Prostate gland (tissue), 2 donors: ENCODE results near the gene MRPS10. TPM values are rescaled to one million over a fixed set of nuclear protein-coding genes. Genes with fewer than 3 reads are reported as not detected.

ENCODE experiments used
- DNase-seq: peaks from one replicate; pipeline ENCODE4 v3.0.0-alpha.2; 2019; ENCODE audit warnings: low spot score
- H3K27ac ChIP-seq, 2 donors: fragments of 200-600 bp; sonication (generic); 2 replicates each; pipeline ENCODE4 v1.5.1; 2017 to 2019
- H3K27me3 ChIP-seq: fragments of 200-600 bp; sonication (generic); replicated peaks from 2 replicates; pipeline ENCODE4 v1.5.1; 2019; ENCODE audit not compliant: insufficient read depth
- H3K36me3 ChIP-seq, 2 donors: fragments of 200-600 bp; sonication (generic); 1 replicate in 1 of 2; 2 replicates in 1 of 2; pipeline versions ENCODE4 v1.5.1 to v1.8.1; 2017 to 2019
- H3K4me1 ChIP-seq: fragments of 200-600 bp; sonication (generic); replicated peaks from 2 replicates; pipeline ENCODE4 v1.5.1; 2019
- H3K4me3 ChIP-seq, 2 donors: fragments of 200-600 bp; sonication (generic); 2 replicates each; pipeline ENCODE4 v1.5.1; 2017 to 2019
- H3K9me3 ChIP-seq: fragments of 200-600 bp; sonication (generic); 2 replicates; pipeline ENCODE4 v1.5.1; 2017
- POLR2A ChIP-seq: fragments of 450-650 bp; IDR thresholded peaks from one replicate; pipeline ENCODE4 v1.6.1; 2016; ENCODE audit warnings: antibody characterized with exemption, mild to moderate bottlenecking
- POLR2AphosphoS5 ChIP-seq: sonication (generic); formaldehyde crosslinking; IDR thresholded peaks from one replicate; pipeline ENCODE4 v1.6.1; 2017; ENCODE audit warnings: antibody characterized with exemption
- WGBS: methylation state at CpG from one replicate; pipeline ENCODE4 v1.1.5; 2018; 5-methylcytosine and 5-hydroxymethylcytosine counted together
- intact Hi-C: fragments of 100-400 bp; cut with DNase I; formaldehyde crosslinking; loops from one replicate; pipeline ENCODE4 v1.14.2; 2022
- total RNA-seq, 2 donors: library from RNA; depleted of rRNA; stranded (reverse); fragments of >200 nt; gene quantifications; one replicate each; pipeline ENCODE4 v1.1.0, GENCODE V29; 2016
- TF ChIP-seq, protein P1 (sequence below), 4 experiments: fragments of 200-600 bp in 2 of 4; fragments of 450-650 bp in 2 of 4; sonication (generic) in 2 of 4; IDR thresholded peaks; 1 replicate in 3 of 4; 2 replicates in 1 of 4; pipeline ENCODE4 v1.5.1; 2016 to 2019; ENCODE audit warnings: antibody characterized with exemption in 4 of 4, mild to moderate bottlenecking in 2 of 4, moderate library complexity in 2 of 4

The MRPS10 gene
- total RNA-seq, 2 donors from 2014 or later, result 27.5 to 31.8 TPM

DNA sequence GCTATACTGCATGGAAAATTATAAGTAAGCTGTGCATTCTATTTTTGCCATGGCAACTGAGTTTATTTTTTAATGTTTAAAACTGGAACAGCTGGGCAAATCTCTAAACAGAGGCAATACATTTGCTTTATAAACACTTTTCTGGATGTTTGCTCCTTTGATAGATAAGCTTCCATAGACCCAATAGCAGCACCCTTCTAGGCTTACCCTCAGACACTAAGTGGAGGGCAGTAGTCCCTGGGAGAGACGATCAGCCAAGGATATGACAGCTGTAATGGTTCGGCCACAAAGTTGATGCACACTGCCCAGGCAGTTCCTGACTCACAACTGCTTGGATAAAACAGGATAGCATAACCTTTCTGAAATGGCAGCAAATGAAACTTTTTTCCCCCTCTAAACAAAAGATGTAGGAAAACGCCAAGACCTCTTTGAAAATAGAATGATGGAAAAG, 8.5 kb upstream of the MRPS10 start:
- intact Hi-C loops, result loop anchor here (10.0 kb wide), 1 partner anchor 301 kb away; the partner anchor contains the start of genes BYSL and MED20
- Histone ChIP-seq H3K4me1 (no peaks in the 10 kb centered on the region), H3K9me3 (no peaks in the 10 kb centered on the region), H3K36me3 (no peaks in the 10 kb centered on the region), H3K4me3 (no peak overlapping the region), H3K27me3 (no peaks in the 10 kb centered on the region), H3K27ac (no peak overlapping the region)
- DNase-seq, result no peak
- TF ChIP-seq POLR2AphosphoS5, result no peak
- TF ChIP-seq, protein P1, sequence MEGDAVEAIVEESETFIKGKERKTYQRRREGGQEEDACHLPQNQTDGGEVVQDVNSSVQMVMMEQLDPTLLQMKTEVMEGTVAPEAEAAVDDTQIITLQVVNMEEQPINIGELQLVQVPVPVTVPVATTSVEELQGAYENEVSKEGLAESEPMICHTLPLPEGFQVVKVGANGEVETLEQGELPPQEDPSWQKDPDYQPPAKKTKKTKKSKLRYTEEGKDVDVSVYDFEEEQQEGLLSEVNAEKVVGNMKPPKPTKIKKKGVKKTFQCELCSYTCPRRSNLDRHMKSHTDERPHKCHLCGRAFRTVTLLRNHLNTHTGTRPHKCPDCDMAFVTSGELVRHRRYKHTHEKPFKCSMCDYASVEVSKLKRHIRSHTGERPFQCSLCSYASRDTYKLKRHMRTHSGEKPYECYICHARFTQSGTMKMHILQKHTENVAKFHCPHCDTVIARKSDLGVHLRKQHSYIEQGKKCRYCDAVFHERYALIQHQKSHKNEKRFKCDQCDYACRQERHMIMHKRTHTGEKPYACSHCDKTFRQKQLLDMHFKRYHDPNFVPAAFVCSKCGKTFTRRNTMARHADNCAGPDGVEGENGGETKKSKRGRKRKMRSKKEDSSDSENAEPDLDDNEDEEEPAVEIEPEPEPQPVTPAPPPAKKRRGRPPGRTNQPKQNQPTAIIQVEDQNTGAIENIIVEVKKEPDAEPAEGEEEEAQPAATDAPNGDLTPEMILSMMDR (IDR thresholded peaks at IDR 0.05), result no peak
- no peak for TF ChIP-seq POLR2A
- WGBS, result 38% methylated on average over 3 of the region's 3 CpGs

DNA sequence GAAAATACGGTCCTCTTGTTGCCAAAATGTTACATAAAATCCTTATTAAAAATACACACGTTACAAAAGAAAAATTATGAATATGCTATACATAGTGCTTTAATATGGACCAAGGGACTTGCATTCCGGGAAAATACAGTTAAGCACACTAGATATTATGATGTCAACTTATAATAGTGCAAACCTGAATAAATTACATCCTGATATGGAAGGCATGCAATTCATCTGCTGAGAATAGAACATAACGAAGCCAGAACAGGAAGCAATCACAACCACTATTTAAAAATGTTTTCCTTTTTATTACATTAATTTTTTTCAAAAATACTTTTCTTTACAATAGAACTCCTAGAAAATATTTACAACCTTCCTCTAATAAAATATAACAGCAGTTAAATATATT, 7.8 kb upstream of the MRPS10 start:
- no peak for DNase-seq
- no peaks in the 10 kb centered on the region for H3K4me1 ChIP-seq
- H3K27ac ChIP-seq, result no peak overlapping the region
- 62% methylated on average over 4 of the region's 4 CpGs for WGBS
- no peak overlapping the region for H3K4me3 ChIP-seq
- no peaks in the 10 kb centered on the region for H3K36me3 ChIP-seq
- intact Hi-C loops, result loop anchor here (10.0 kb wide), 1 partner anchor 301 kb away; the partner anchor contains the start of genes BYSL and MED20
- no peaks in the 10 kb centered on the region for H3K27me3 ChIP-seq
- TF ChIP-seq POLR2AphosphoS5, result no peak
- no peaks in the 10 kb centered on the region for H3K9me3 ChIP-seq

DNA sequence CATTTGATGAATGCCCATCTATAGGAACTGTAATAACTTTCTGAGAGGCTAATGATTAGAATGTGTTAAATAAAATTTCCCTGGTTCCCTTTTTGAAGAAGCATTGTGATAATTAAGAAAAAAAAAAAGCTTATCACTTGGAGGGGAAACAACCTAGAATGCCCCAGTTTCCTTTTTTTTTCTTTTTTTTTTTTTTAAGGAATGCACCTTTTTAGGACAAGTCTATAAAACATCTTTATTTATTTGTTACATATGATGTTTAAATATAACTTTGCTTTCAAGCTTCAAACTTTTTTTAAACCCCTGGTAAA, 7.3 kb upstream of the MRPS10 start:
- H3K4me3 ChIP-seq, result no peak overlapping the region
- no peaks in the 10 kb centered on the region for H3K36me3 ChIP-seq
- TF ChIP-seq POLR2AphosphoS5 (no peak), POLR2A (no peak)
- TF ChIP-seq, protein P1 (IDR thresholded peaks at IDR 0.05), result no peak
- intact Hi-C loops, result loop anchor here (10.0 kb wide), 1 partner anchor 300 kb away; the partner anchor contains the start of genes BYSL and MED20
- no peak overlapping the region for H3K27ac ChIP-seq
- H3K9me3 ChIP-seq, result no peaks in the 10 kb centered on the region
- no peak for DNase-seq
- H3K27me3 ChIP-seq, result no peaks in the 10 kb centered on the region
- H3K4me1 ChIP-seq, result no peaks in the 10 kb centered on the region

DNA sequence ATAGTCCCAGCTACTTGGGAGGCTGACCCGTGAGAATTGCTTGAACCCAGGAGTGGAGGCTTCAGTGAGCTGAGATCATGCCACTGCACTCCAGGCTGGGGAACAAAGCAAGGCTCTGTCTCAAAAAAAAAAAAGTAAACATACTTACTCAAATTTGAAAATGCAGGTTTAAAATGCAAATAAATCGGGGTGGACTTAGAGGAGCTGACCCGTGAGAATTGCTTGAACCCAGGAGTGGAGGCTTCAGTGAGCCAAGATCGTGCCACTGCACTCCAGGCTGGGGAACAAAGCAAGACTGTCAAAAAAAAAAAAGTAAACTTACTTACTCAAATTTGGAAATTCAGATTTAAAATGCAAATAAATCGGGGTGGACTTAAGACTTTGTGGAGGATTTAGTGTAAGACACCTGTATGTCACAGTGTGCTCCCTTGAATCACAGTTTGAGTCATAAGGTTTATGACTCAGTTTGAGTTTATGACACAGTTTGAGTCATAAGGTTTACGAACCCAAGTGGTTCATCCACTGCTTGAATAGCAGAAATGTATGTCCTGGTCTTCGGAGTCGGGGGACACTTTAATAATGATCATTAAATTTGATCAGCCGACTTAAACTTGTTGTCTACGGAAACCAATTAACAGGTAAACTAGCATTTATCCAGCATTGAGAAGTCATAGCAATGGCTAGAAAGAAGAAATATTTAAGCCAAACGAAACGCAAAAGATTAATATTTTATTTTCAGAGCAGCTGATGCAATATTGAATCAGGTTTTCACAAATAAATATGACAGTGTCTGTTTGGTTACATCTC, 6.8 kb upstream of the MRPS10 start:
- 67% methylated on average over 12 of the region's 12 CpGs for WGBS

DNA sequence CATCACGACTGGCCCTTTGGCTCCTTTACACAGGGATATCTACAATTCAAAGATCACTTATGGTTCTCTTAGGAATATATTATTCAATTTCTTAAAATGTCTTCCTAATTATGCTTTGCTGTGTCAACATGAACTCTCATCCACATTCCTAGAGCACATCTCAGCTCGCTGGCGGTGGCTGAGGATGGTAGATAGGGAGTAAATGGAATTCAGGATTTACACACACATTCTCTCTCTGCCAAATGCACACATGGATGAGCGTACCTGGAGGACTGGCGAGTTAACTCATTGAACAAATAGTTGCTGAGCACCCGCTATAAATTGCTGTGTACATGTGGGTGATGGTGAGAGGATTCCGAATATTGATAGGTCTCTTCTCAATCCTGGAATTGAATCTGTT, 4.8 kb upstream of the MRPS10 start:
- TF ChIP-seq POLR2A (no peak), POLR2AphosphoS5 (no peak)
- TF ChIP-seq, protein P1 (IDR thresholded peaks at IDR 0.05), result no peak
- no peak for DNase-seq
- no peak overlapping the region for H3K27ac ChIP-seq
- no peaks in the 10 kb centered on the region for H3K4me1 ChIP-seq
- H3K36me3 ChIP-seq, result no peaks in the 10 kb centered on the region
- H3K9me3 ChIP-seq, result no peaks in the 10 kb centered on the region
- intact Hi-C loops, result loop anchor here (10.0 kb wide), 1 partner anchor 298 kb away; the partner anchor contains the start of genes BYSL and MED20
- H3K27me3 ChIP-seq, result no peaks in the 10 kb centered on the region
- no peak overlapping the region for H3K4me3 ChIP-seq
- 67% methylated on average over 7 of the region's 7 CpGs for WGBS

More for the DNA sequence above, 6.8 kb upstream of the MRPS10 start:
- Histone ChIP-seq H3K9me3 (no peaks in the 10 kb centered on the region), H3K27ac (no peak overlapping the region), H3K4me3 (no peak overlapping the region), H3K27me3 (no peaks in the 10 kb centered on the region), H3K36me3 (no peaks in the 10 kb centered on the region), H3K4me1 (no peaks in the 10 kb centered on the region)
- intact Hi-C loops, result loop anchor here (10.0 kb wide), 1 partner anchor 300 kb away; the partner anchor contains the start of genes BYSL and MED20
- no peak for DNase-seq
- TF ChIP-seq POLR2AphosphoS5, result no peak
- TF ChIP-seq POLR2A, result no peak
- TF ChIP-seq, protein P1 (IDR thresholded peaks at IDR 0.05), result no peak
